ENCODE measurements around the gene NINL.
"Not testable (repeated sequence)": the region's sequence is repeated elsewhere in the genome, so short reads cannot be mapped to it uniquely, and the experiment has no call there.

The NINL gene

DNA sequence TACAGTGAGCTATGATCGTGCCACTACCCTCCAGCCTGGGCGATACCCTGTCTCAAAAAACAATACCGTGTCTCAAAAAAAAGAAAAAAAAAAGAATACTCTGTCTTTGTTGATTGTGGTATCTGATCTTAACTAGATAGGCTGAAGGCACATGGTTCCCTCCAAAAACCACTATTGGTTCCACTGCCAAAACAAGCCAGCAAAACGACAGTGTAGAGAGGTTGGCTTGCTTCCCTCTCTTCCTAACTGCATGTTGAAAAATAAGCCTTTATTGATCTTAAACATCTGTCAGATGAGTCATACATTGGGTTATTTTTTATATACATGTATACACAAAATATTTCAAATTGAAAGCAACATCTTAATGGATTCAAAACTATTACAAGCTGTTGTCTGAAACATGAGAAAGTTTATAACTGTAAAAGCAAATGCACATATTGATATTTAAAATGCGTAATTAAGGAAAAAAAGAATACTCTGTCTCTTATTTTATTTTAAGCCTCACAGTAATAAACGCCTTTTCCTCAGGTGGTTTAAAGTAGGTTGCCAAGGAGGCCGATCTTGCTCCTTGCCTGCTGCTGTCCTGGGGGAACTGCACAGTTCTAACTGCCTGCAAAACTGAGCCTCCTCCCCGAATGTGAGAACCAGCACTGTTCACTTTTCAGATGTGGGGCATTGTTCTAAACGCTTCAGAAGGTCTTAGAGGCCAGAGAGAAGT, 7.0 kb upstream of the NINL start:
- DNase-seq (ENCODE audit: low spot score), result no peak

DNA sequence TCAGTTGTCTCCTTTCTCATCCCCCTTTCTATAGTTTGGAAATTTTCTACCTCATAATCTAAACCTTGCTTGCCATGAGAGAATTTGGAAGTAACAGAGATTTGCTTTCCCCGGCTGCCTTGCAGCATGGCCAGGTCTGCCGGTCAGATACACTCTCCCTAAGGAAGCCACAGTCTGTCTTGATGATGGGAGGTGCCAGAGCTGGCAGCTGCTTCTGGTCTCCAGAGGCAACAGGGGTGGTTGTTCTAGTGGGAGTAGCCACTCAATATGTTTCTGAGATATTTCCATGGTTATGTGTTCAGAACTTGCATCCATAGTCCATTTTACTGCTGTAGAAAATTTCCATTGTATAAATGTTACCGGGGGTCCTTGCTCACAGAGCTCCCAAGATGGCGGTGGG, 5.4 kb upstream of the NINL start:
- DNase-seq (ENCODE audit: low spot score), result not testable (repeated sequence)

DNA sequence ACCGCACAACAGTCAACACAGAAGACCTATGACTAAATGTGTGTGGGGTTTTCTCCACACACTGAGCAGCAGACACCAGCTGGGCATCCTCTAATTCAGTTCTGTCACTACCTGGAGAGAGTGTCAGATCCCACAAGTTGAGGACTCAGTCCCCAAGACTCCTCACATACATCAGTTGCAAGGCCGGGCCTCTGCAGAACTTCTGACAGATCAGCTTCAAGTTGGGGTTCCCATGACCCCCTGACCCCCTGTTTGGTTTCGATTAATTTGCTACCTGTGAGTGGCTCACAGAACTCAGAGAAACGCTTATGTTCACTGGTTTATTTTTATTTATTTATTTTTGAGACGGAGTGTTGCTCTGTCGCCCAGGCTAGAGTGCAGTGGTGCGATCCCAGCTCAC, 3.2 kb upstream of the NINL start:
- no peak for DNase-seq (ENCODE audit: low spot score)

DNA sequence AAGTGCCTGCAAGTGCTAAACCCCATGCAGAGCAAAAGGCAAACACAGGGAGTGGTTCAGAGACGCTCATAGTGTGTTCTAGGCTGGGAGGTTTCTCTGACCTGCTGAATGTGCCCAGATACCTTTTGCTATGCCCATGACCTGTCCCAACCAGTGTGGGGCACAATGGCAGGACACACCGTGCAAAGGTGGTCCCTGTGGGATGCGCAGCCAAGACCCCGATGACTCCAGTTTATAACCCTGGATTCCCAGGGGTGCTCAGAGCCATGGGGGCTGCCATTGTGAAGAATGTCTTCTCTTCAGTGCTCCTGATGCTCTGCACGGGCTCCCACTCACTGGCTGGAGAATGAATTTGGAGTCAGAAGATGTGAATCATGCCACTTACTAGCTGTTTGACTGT, 2.2 kb upstream of the NINL start:
- no peak for DNase-seq (ENCODE audit: low spot score)

DNA sequence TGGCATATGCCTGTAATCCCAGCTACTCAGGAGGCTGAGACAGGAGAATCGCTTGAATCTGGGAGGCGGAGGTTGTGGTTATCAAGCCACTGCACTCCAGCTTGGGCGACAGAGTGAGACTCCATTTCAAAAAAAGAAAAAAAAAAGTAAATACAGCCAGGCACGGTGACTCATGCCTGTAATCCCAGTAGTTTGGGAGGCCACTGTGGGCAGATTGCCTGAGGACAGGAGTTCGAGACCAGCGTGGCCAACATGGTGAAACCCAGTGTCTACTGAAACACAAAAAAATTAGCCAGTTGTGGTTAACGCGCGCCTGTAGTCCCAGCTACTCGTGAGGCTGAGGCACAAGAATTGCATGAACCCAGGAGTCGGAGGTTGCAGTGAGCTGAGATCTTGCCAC, 1.5 kb upstream of the NINL start:
- DNase-seq (ENCODE audit: low spot score), result no peak

DNA sequence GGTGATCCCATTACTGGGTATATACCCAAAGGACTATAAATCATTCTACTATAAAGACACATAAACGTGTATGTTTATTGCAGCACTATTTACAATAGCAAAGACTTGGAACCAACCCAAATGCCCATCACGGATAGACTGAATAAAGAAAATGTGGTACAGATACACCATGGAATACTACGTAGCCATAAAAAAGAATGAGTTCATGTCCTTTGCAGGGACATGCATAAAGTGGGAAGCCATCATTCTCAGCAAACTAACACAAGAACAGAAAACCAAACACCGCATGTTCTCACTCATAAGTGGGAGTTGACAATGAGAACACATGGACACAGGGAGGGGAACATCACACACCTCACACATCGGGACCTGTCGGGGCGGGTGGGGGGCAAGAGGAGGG, 1.7 kb downstream of the NINL start:
- DNase-seq (ENCODE audit: low spot score), result not testable (repeated sequence)

DNA sequence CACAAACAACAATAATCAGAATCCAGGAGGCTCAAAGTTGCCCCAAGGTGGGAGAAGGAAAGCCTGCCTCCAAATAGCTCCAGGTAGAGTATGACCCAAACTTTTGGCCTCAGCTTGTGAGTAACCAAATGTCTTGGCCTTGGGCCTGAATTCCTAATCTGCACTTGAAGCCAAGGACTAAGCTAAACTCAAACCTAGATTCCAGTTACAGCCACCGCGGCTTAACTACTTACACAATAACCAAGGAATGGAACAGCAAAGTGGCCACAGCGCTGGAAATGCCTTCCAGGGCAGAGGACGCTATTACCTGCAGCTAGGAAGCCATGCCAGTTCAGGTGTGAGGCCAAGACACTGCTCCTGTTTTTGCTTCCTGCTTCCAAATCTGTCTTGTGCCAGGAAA, 4.6 kb downstream of the NINL start:
- DNase-seq (ENCODE audit: low spot score), result peak; percentile 44

DNA sequence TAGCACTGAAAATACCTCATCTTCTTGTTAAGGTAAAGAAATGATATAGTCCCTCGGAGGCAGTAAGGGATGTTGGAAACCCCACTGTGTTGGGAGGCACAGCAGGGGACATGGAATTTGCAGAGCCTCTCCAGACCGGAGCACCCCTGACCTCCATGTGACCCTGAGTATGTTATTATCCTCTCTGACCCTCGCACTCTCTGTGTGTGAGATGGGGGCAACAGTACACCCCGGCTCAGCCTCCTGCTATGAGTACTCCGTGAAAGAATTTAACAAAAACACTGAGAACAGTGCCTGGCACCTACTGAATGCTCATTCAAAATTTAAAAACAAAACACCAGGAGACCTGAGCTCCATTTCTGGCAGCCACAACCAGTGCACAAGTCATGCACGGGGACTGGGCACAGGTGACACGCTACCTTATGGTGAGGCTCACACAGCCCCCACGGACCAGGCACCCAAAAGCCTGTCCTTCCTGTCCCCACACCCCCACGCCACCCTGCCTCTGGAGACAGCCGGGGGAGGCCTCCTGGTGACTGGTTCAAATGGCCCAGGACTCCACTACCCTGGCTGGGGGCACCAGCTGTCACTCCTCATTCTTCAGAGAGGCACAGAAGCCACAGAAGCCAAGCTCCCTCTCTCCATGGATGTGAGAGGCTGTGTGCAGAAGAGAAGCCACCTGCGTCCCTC, 6.1 kb downstream of the NINL start:
- no peak for DNase-seq (ENCODE audit: low spot score)

DNA sequence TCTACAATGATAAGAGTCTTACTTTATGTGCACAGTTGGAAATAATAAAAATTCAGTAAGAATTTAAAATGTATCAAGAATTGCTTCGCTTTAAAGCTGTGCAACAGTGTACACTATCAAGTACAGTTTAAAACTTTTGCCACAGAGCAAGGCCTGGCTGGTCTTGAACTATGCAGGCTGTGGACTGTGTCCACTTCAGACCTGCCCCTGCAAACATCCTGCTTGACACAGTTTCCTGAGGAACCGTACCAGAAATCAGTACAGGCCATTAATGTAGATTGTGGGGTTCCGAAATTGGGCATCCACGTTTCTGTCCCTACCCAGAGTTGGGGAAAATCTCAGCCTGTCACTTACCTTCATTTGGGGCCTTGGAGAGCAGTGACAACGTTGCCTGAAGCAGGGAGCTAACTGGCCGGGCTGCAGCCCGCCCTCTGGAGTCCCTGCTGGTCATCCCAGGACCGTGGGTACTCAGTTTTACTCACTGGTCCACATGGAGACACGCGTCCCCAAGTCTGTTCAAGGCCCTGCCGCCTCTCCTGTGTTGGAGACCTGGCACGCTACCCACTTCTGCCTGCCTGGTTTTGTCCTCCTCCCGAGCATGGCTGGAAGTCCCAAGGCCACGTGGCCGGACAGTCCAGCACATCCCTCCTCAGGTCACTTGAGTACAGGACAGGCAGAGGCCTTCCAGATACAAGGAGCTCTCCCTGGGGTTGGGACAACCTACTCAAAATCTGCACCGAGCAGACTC, 8.4 kb downstream of the NINL start:
- no peak for DNase-seq (ENCODE audit: low spot score)

DNA sequence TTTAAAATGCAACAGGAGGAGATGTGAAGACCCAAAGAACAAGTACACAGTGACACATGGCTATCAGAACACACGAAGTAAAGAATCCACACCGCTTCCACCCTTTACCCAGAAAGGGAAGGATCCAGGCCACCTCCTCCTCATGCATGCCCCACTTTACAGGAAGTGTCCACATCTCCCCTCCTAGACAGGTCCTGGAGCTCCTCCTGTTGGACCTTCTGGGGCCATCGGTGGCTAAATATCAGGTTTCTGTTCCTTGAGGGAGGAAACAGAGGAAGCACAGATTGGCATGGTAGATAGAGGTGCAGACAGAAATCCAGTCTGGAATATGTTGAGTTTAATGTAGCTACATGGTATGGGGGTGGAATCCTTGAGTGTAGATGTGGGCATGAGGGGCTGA, 10.9 kb downstream of the NINL start:
- no peak for DNase-seq (ENCODE audit: low spot score)

DNA sequence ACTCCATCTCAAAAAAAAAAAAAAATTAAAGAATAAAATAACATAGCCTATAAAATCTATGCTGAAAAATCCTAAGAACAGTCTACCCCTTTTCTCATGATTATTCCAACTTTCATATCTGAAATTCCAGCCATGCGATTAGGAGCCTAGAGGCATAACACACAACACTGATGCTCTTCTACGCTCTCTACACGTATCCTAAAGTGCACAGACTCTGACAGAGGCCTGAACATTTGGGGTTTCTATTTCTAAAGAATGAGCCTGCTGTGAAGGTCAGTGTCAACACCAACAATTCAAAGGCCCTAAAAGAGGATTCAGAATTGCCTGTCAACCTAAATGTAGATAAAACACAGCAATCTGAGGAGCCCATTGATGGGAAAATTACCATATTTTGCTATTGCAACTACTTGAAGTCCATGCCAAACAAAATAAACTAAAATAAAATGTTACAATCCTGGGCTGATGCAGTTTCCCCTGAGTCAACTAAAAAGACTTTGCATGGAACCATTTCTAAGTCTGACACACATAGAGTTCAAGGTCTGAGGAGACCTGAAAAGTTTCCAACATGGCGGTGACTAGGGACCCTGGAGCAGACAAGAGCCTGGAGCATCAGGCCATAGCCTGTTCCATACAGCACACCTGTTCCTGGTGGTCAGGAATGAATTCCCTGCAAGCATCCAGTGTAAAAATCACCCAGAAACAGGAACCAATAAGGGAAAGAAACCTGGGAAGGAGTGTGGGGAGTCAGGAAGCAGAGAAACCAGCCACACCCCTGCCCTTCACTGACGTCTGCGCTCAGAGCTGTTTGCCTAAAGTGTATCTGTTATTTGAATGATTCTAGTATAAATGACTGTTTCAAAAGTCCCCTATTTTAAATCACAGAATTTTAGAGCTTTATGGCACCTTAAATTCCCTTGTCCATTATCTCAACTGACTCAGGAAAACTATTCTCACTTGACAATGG, 11.8 kb downstream of the NINL start:
- DNase-seq (ENCODE audit: low spot score), result peak; percentile 69

DNA sequence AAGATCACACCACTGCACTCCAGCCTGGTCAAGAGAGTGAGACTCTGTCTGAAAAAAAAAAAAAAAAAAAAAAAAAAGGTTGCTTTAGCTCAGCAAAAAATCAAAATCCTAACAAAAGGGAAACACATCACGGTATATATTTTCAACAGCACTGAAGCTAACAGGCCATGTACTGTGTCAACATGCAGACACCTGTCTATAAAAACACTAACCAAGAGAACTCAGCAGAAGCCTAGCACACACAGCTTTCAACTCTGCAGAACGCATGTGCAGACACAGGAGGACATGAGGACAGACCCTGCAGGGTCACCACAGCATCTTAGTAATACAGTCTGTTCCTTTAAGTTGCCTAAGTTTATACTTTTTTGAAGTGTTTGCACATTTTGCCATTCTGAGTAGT, 13.5 kb downstream of the NINL start:
- DNase-seq (ENCODE audit: low spot score), result no peak

DNA sequence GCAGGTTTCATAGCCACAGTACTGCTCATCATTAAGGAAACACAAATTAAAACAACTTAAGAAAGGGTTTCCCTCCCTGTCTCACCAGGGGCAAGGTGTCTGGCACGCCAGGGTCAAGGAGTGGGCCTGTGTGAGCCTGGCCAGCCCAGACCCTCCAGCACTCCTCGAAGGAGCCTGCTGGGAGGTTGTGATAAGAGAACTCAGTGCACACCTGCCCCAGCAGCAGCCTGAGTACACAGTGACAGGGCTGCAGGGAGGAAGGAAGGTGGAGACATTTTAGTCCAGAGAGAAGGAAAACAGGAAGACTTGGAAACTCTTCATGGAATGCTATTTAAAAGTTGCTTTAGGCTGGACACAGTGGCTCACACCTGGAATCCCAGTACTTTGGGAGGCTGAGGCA, 14.1 kb downstream of the NINL start:
- no peak for DNase-seq (ENCODE audit: low spot score)

DNA sequence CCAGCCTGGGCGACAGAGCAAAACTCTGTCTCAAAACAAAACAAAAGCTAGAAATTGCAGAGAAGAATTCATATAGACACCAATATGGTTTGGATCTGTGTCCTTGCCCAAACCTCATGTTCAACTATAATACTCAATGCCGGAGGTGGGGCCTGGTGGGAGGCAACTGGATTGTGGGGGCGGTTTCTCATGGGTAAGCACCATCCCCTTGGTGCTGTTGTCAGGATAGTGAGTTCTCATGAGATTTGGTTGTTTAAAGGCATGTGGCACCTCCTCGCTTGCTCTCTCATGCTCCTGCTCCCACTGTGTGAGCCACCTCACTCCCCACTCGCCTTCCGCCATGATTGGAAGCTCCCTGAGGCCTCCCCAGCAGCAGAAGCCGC, 15.2 kb downstream of the NINL start:
- DNase-seq (ENCODE audit: low spot score), result no peak

DNA sequence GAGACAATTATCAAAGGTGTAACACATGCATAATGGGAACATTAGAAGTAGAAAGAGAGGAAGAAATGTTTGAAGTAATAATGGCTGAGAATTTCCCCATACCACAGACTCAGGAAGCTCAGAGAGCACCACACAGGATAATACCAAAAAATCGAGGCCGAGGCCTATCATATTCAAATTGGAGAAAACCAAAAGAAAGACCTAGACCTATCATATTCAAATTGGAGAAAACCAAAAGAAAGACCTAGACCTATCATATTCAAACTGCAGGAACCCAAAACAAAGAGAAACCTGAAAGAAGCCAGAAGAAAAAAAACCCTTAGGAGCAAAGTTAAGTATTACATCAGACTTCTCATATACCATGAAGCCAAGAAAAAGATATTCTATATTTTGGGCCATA, 18.0 kb downstream of the NINL start:
- no peak for DNase-seq (ENCODE audit: low spot score)

DNA sequence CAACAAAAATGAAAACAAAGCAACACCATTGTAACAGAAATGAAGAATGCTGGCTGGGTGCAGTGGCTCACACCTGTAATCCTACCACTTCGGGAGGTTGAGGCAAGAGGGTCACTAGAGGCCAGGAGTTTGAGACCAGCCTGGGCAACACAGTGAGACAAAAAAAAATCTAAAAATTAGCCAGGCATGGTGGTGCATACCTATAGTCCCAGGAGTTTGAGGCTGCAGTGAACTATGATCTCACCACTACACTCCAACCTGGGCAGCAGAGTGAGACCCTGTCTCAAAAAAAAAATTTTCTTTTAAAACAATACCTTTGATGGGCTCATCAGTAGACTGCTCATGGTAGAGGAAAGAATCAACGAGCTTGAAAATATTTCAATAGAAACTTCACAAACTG, 18.5 kb downstream of the NINL start:
- no peak for DNase-seq (ENCODE audit: low spot score)

DNA sequence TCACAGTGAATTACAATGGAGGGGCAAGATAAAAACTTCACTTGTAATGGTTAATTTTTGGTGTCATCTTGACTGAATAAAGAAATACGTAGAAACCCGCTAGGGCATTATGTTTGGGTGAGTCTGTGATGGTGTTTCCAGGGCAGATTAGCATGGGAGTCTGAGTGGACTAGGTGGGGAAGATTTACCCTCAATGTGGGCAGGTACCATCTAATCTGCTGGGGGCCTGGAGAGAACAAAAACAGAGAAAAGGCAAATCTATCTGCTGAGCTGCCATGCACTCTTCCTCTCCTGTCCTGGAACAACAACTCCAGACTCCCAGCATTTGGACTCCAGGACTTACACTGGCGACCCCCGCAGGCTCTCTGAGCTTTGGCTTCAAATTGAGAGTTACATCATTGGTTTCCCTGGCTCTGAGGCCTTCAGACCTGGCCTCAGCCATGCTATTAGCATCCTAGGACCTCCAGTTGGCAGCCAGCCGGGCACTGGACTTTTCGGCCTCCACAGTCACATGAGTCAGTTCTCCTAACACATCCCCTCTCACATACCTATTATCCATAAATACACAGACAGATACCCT, 19.7 kb downstream of the NINL start:
- no peak for DNase-seq (ENCODE audit: low spot score)

DNA sequence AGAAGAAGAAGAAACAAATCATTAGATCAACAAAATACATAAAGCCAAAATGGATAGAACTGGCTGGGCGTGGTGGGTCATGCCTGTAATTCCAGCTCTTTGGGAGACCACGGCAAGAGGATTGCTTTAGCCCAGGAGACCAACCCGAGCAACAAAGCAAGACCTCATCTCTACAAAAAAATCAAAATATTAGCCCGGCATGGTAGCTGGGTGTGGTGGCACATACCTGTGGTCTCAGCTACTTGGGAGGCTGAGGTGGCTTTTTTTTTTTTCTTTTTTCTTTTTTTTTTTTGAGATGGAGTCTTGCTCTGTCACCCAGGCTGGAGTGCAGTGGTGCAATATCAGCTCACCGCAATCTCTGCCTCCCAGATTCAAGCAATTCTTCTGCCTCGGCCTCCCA, 21.5 kb downstream of the NINL start:
- DNase-seq (ENCODE audit: low spot score), result no peak

DNA sequence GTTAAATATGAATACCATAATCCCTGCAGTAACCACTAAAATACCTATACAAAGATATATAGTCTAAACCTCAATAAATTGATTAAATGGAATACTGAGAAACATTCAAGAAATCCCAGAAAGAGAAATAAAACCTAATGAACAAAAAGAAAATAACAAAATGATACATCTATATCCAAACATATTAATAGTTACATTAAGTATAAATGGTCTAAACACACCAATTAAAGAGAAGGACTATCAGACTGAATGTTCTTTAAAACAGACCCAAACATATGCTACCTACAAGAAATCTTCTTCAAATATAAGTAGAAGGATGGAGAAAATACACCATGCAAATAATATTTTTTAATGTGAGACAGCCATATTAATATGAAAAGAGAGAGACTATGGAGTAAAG, 22.0 kb downstream of the NINL start:
- DNase-seq (ENCODE audit: low spot score), result no peak

DNA sequence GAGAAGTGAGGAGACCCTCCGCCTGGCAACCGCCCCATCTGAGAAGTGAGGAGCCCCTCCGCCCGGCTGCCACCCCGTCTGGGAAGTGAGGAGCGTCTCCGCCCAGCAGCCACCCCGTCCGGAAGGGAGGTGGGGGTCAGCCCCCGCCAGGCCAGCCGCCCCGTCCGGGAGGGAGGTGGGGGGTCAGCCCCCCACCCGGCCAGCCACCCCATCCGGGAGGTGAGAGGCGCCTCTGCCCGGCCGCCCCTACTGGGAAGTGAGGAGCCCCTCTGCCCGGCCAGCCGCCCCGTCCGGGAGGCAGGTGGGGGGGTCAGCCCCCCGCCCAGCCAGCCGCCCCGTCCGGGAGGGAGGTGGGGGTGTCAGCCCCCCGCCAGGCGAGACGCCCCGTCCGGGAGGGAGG, 23.6 kb downstream of the NINL start:
- not testable (repeated sequence) for DNase-seq (ENCODE audit: low spot score)

DNA sequence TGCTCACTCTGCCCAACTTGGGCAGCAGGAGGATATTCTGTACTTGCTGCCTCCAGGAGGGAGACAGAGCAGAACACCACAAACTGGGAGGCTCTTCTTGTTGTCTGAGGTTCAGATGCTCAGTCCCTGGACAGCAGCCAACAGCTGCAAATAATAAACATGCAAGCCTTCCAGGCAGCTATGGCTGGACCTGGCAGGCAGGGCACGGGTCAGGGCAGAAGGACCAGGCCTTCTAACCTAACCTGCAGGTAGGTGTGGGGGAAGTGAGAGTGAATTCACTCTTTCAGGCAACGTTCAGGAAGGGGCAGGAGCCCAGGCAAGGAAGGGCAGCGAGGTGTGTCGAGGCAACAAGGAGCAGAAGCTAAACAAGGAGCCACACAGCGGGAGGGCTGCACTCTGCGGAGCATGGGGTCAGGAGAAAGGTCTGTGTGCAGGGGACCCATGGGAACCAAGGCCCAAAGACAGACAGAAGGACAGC, 31.5 kb downstream of the NINL start:
- peak; percentile 60 for DNase-seq (ENCODE audit: low spot score)

DNA sequence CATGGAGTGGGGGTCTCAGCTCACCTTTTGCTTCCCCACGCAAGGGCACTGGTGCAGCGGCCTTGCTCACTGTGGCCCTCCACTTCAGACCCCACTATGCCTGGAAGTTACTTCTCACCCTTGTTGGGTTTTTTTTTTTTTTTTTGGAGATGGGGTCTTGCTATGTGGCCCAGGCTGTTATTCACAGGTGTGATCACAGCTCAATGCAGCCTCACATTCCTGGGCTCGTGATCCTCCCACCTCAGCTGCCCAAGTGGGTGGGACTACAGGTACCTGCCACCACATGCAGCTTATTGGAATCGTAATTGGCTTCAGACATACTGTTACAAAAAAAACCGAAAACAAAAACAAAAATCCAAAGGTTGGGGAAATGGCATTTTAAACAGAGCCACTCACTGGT, 32.4 kb downstream of the NINL start:
- no peak for DNase-seq (ENCODE audit: low spot score)

All from AG08396 (cell line).